LNCaP clone FGC (cell line): ENCODE measurements around the gene LY6G5C.
A peak's percentile ranks its signal among the peaks of the same experiment; 100 is the strongest.

Source experiments
- DNase-seq: peaks from one replicate; pipeline ENCODE4 v3.0.0-alpha.2; 2011; ENCODE audit warnings: low read depth
- H3K4me3 ChIP-seq: 2 replicates; pipeline ENCODE4 v1.5.1; 2011; ENCODE audit warnings: mild to moderate bottlenecking, low read depth, low read length, control low read depth
- TF ChIP-seq, protein P1 (sequence below): IDR thresholded peaks from 2 replicates; pipeline ENCODE4 v1.5.1; 2012; ENCODE audit warnings: mild to moderate bottlenecking; ENCODE audit not compliant: control insufficient read depth, insufficient read depth; ENCODE audit errors: extremely low read depth

Gene LY6G5C

DNA sequence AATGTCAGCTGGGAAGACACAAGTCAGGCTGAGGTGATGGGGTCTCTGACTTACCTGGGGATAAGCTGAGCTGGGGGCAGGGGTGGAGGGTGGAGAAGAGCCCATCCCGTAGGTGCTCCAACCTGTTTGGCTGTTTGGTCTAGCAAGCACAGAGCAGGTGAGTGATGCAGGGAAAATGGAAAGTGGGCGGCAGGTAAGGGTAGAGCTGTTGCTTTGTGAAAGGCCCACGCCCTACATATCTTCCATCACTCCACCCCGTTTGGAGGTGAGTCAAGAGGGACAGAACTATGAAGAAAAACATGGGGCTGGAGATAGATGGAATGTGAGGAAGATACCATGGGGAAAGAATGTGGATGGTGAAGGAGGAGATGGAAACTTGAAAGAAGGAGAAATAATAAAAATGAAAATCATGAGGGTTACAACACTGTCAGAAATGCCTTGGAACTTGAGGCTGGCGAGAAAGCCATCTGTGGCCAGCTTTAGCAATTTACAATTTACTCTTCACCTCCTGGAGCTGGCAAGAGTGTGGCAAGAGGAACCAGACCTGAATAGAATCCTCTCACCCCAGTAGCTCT, 39.4 kb upstream of the LY6G5C start:
- no peak for DNase-seq
- TF ChIP-seq, protein P1, sequence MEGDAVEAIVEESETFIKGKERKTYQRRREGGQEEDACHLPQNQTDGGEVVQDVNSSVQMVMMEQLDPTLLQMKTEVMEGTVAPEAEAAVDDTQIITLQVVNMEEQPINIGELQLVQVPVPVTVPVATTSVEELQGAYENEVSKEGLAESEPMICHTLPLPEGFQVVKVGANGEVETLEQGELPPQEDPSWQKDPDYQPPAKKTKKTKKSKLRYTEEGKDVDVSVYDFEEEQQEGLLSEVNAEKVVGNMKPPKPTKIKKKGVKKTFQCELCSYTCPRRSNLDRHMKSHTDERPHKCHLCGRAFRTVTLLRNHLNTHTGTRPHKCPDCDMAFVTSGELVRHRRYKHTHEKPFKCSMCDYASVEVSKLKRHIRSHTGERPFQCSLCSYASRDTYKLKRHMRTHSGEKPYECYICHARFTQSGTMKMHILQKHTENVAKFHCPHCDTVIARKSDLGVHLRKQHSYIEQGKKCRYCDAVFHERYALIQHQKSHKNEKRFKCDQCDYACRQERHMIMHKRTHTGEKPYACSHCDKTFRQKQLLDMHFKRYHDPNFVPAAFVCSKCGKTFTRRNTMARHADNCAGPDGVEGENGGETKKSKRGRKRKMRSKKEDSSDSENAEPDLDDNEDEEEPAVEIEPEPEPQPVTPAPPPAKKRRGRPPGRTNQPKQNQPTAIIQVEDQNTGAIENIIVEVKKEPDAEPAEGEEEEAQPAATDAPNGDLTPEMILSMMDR: no peak
- H3K4me3 ChIP-seq: no peak overlapping the region

DNA sequence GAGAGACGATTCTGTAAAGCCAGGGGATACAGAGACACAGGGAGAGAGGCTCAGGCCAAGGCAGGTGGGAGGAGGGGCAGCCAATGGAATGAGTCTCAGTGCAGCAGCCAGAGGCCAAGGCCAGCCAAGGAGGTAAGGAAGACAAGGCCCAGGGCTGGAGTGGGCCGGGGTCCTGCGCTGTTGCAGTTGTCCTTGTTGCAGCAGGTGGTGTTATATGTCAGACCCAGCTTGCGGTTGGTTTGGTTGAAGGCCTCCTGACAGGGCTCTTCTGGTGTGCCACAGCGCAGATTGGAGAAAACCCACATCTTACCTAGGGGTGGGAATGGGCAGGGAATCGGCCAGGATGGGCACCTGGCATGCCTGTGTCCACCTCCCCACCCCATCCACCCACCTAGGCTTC, 38.1 kb upstream of the LY6G5C start:
- H3K4me3 ChIP-seq: peak overlapping the region; percentile 43
- no peak for DNase-seq
- TF ChIP-seq, protein P1: no peak

DNA sequence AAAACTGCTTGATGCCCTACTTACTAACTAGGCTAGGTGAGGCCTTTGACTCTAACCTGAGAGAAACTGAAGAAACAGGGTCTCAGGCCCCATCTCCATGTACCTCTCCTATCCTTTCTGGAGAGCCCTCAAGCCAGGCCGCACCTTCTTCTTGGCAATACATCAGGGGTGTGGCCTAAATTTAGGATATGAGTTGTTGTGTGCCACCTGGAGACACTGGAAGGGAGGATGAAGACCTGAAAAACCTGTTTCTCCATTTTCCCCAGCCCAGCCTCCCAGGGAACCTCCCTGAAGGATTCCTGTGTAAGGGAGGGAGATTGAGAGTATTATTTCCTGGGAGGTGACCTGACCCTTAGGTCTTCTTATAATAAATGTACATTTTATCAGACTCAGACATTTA, 37.4 kb upstream of the LY6G5C start:
- peak overlapping the region; percentile 43 for H3K4me3 ChIP-seq
- DNase-seq: peak; percentile 95
- TF ChIP-seq, protein P1: no peak

DNA sequence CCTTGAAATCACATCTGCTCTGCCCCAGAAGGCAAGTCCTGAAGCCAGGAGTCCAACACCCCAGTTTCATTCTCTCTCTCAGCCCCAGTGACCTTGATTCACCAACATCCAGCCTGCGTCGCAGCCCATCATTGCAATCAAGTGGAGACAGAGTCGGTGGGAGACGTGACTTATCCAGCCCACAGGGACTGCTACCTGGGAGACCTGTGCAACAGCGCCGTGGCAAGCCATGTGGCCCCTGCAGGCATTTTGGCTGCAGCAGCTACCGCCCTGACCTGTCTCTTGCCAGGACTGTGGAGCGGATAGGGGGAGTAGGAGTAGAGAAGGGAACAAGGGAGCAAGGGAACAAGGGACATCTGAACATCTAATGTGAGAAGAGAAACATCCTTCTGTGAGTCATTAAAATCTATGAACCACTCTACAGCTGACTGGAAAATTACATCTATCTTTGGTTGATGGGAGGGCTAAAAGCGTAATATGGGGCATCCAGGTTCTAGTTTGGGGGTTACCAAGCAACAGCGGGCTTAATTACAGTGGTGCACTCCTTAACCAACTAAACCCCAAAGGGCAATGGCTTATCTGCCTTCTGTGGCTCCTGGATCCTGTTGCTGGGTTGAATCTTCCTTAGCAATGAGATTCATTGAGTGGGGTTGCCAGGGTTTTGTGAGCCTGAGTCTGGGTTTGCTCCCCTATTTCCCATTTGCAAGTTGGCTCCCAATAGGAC, 36.8 kb upstream of the LY6G5C start:
- TF ChIP-seq, protein P1: no peak
- H3K4me3 ChIP-seq: no peak overlapping the region
- no peak for DNase-seq

DNA sequence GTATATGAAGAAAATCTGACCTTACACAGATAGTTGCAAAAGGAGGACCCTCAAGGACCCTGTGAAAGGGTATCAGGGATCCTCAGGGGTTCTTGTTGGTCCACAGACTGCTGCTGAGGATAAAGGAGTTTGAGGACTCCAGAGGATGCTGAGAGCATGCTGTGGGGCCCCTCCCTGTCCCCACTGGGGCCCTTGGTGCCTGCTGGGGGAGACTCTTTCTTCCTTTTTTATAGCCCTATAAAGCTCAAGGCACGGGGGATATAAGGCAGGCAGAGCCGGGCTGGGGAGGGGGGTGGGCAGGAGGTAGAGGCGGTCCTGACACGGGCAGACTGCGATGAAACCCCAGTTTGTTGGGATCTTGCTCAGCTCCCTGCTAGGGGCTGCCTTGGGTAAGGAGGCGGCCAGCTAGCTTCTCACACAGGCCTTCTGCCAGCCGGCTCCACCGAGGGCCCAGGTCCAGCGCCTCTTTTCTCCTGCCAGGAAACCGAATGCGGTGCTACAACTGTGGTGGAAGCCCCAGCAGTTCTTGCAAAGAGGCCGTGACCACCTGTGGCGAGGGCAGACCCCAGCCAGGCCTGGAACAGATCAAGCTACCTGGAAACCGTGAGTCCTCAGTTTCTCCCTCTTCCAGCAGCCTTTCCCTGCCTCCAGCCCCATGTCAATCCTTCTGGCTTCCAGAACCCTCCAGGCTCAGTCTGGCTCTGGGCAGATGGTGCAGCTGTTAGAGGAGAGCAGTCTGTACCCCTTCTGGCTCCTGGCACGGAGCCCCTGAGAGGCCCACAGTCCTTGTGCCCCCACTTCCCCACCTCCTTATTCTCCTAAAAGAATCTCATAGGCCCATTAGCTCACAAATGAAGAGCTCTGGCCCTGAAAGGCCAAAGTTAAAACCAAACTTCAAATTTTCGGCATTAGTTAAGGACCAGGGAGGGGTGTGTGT, 34.4 kb upstream of the LY6G5C start, which contains the start of gene LY6G6D:
Gene LY6G6D, plus strand, starts transcription at position 327 of the 937 bp plus-strand sequence. Its CDS starts 8 bp downstream, at position 335.
- H3K4me3 ChIP-seq: no peak within 1 kb of the TSS
- no peak for DNase-seq
- TF ChIP-seq, protein P1: no peak

DNA sequence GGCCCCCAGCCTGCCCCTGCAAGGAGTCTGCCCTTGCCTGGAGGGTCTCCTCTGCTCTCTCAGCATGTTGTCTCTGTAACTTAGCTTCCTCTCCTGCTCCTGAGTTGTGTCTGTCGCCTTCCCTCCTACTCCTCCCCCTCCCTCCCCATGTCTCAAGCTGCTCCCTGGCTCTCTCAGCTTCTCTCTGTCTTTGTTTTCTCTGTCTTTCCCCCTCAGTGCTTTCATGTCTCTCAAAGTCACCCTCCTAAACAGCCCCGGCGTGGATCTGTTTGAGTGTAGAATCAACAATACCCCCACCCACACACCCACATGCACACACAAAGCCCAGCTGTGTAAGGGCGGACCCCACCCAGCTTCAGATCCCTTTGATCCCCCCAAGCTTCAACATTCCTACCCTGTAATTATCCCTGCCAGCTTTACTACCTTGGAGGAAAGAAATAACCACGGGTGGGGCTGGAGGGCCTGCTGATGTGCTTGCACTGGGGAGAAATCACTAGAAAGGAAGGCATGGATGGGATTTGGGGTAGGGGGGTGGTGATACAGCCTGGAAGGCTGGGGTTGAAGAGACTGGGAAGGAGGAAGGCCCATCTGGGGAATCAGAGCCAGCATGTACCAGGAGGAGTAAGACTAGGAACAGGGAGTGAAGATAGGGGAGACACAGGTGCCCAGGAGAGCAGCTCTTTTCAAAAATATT, 33.3 kb upstream of the LY6G5C start:
- H3K4me3 ChIP-seq: no peak overlapping the region
- TF ChIP-seq, protein P1: no peak
- DNase-seq: no peak
